AML-193 (cell line): Measurements from ENCODE around the gene SLC25A26.
A peak's percentile ranks its signal among the peaks of the same experiment; 100 is the strongest.
"Not testable (repeated sequence)": the region's sequence is repeated elsewhere in the genome, so short reads cannot be mapped to it uniquely, and the experiment has no call there.

Source experiments
- DNase-seq, 2 experiments: peaks; one replicate each; lab custom pipeline; 2025; lab: John Stamatoyannopoulos, UW

The SLC25A26 gene

DNA sequence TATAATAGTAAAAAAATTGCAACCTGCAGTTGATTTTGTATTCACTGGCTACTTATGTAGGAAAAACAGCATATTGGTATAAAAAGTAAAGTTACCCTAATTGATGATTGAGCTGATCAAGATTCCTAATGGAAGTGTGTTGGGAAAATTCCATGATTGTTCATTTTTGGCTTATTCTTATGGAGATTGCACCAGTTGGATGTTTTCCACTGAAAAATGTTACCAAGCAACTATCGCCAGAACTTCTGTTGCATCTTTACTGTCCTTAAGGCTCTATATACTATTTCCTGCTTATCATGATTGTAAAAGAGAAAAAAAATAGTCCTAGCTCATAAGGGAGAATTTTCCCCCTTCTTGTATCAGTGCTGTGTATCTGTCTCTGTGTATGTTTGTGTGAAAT, 48.6 kb downstream of the SLC25A26 start:
- no peak for DNase-seq

DNA sequence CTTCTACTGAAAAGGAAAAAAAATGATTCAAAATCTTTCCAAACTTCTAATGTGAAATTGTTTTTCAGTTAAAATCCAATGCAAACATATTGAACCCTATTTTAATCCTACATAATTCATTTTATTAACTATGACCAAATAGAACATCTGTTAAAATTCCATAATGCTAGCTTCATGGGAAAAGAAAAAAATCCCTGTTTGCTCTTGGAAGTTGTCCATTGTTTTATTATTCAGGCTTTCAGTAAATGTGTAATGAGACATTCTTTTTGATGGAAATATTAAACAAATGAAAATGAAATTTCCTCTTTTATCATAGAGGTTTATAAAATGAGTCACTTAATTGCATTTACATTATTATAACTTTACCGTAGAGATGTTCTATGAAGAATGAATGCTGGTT, 49.5 kb downstream of the SLC25A26 start:
- no peak for DNase-seq

DNA sequence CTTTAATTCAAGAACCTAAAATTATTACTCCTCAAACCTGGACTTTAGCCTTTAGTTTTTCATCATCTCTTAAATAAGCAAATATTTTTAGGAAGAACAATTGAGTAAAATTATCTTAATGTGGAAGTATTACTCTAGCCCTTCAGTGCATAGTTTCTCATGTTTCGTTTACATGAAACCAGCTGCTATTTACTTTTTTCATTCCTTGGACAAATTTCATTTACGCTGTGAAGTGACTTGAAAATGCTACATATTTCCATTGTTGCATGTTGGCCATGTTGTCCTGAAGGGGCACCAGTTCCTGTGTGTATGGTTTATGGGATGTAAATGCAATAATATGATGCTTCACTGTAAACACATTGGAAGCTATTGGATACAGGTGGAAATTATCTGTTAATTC, 49.9 kb downstream of the SLC25A26 start:
- no peak for DNase-seq

- DNase-seq = no peak
These were observed 50.4 kb downstream of the SLC25A26 start for GRCh38 chr3:66271231-66271630.

DNA sequence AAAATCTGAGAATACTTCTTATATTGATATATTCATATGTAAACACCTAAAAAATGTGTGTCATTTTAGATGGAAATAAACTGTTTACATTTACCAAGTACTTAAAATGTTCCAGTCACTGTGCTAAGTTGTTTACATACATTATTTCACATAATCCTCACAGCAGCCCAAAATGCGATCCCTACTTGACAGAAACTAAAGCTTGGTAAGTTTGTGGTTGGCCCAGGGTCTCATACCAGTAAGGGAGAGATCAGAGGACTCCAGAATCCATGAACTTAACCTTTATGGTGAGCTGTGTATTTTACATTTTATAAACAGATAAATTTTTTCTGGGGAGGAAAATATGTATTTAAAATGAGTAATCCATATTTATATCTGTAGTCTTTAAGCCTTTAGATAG, 51.2 kb downstream of the SLC25A26 start:
- DNase-seq = no peak

- DNase-seq = not testable (repeated sequence)
These were observed 54.0 kb downstream of the SLC25A26 start for GRCh38 chr3:66274837-66275236.

DNA sequence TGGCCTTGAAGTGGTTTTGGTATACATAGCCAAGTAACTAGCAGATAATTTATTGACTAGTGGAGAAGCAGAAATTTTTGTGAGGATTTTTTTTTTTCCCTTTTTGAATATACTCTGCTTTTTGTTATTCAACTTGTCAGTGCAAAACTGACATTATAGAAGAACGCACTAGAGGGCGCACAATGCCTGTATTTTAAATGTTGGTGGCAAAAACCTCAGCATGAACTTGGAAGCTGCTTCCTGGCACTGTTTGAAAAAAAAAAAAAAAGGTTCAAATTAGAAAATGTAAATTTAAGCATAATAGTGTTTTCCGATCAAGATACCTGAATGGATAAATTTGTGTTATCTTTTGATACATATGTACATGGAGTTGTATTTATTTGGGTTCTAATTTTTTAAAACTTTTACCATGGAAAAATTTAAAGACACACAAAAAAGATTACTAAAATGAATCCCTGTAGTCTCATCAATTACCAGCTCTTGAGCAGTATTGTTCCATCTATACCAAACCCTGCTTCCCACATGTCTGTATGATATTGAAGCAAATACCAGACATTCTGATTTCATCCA, 56.0 kb downstream of the SLC25A26 start:
- DNase-seq = peak; percentile 61 to 68

DNA sequence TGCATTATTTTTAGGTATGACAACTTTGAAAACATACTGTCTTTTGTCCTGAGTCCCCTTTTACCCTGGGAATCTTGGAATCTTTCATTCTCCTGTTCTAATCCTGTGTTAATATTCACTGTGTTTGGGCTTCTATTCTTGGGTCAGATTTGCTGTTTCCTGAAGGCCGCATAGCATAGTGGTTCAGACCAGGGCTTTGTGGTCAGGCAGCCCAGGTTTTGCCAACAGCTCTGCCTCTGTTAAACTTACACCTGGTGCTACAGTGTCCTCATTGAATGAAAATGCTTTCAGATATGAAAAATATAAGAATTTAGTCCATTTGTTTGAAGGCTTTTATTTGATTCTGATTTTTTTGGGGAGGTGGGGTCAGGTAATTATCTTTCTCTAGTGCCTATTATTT, 58.4 kb downstream of the SLC25A26 start:
- DNase-seq = no peak

- DNase-seq = no peak
These were observed 59.5 kb downstream of the SLC25A26 start for GRCh38 chr3:66280304-66280703.

DNA sequence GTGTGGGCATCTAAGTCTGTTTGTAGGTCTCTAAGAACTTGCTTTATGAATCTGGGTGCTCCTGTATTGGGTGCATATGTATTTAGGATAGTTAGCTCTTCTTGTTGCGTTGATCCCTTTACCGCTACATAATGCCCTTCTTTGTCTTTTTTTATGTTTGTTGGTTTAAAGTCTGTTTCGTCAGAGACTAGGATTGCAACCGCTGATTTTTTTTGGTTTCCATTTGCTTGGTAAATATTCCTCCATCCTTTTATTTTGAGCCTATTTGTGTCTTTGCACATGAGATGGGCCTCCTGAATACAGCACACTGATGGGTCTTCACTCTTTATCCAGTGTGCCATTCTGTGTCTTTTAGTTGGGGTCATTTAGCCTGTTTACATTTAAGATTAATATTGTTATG, 71.1 kb downstream of the SLC25A26 start:
- not testable (repeated sequence) for DNase-seq

- no peak for DNase-seq
These were observed 76.6 kb downstream of the SLC25A26 start for GRCh38 chr3:66297260-66297873.

GRCh38 chr3:66297900-66298299, 77.1 kb downstream of the SLC25A26 start:
- DNase-seq = no peak

DNA sequence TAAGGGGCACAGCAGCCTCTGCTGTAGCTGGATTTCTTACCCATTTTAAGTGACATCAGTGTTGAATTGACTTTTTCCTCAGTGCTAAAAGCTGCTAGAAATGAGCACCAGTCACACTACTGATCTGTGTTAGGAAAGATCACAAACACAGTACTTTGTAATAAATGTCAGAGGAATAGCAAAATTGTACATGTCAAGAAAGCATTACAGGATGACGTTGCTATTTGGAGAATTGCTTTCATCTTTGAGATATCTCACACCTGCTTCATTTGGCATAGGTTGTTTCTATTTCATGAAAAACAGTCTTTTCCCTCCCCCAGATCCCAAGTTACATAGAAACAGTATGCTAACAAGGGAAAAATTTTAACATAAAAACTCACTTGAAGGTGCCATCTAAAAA, 77.8 kb downstream of the SLC25A26 start:
- no peak for DNase-seq

- not testable (repeated sequence) for DNase-seq
These were observed 78.3 kb downstream of the SLC25A26 start for GRCh38 chr3:66299085-66299484.

- no peak for DNase-seq
These were observed 79.1 kb downstream of the SLC25A26 start for GRCh38 chr3:66299891-66300290.

DNA sequence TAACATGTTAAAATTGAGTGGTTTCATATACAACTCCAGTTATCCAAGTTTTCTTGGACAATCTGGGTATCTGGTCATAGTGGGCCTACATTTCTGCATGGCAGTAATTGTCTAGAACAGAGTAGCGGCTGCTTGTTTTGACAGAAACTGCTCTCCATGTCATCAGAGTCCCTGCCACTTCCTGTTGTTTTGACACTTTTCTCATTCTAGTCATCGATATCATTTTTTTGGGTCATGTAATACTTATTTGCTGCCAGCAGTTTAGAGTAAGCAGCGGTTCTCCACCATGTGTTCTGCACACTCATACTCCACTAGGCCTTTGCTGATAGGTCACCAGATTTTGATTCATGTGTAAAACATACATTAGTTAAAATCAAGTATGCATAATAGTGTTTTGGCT, 81.5 kb downstream of the SLC25A26 start:
- DNase-seq = no peak

DNA sequence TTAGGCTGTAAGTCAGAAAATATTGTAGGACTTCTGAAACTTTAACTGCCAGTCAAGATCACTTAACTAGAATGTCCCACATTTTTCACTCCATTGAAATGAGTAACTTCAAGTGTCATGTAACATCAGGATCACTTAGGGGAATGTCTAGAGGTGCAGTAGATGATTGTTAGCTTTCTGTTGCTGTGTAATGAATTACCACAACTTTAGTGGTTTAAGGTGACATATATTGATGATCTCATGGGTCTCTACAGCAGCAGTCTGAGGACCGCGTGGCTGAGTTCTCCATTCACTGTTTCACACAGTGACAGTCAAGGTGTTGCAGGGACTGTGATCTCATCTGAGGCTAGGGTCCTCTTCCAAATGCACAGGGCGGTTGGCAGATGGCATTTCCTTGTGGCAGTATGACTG, 82.7 kb downstream of the SLC25A26 start:
- DNase-seq = no peak

DNA sequence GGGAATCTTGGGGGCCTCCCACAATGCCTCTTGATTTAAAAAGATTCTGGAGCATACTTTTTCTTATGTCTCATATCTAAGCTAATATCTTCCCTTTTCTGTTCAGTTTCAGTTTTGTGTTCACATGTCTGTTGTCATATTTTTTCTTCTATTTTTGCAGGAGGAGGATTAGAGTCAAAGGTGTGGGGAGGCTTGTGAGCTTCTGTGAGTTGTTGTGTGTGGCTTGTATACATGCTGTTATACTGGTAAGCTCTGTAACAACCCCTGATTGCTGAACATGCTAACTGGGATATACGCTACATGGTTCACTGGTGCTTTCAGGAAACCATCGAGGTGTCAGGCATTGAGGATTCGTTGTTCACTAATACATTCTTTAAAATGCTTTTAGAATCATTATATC, 83.5 kb downstream of the SLC25A26 start:
- no peak for DNase-seq

DNA sequence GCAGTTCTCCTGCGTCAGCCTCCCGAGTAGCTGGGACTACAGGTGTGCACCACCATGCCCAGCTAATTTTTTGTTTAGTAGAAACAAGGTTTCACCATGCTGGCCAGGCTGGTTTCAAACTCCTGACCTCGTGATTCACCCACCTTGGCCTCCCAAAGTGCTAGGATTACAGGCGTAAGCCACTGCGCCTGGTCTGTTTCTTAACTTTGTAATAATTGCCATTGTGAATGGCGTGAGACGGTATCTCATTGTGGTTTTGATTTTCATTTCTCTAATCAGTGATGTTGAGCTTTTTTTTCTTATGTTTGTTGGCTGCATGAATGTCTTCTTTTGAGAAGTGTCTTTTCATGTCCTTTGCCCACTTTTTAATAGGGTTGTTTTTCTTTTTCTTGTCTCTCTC, 85.3 kb downstream of the SLC25A26 start:
- not testable (repeated sequence) for DNase-seq

GRCh38 chr3:66306991-66307390, 86.2 kb downstream of the SLC25A26 start:
- not testable (repeated sequence) for DNase-seq

DNA sequence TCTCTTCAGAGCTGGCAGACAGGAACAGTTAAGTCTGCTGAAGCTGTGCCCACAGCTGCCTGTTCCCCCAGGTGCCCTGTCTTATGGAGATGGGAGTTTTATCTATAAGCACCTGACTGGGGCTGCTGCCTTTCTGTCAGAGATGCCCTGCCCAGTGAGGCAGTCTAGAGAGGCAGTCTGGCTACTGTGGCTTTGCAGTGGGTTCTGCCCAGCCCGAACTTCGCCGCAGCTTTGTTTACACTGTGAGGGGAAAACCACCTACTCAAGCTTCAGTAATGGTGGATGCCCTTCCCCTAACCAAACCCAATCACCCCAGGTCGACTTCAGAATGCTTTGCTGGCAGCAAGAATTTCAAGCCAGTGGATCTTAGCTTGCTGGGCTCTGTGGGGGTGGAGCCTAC, 91.2 kb downstream of the SLC25A26 start:
- DNase-seq = no peak

DNA sequence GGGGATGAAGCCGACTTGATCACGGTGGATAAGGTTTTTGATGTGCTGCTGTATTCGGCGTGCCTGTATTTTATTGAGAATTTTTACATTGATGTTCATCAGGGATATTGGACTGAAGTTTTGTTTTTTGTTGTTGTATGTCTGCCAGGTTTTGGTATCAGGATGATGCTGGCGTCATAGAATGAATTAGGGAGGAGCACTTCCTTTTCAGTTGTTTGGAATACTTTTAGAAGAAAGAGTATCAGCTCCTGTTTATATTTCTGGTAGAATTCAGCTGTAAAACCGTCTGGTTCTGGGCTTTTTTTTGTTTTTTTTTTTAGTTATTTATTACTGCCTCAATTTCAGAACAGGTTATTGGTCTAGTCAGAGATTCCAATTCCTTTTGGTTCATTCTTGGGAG, 93.7 kb downstream of the SLC25A26 start:
- no peak for DNase-seq

DNA sequence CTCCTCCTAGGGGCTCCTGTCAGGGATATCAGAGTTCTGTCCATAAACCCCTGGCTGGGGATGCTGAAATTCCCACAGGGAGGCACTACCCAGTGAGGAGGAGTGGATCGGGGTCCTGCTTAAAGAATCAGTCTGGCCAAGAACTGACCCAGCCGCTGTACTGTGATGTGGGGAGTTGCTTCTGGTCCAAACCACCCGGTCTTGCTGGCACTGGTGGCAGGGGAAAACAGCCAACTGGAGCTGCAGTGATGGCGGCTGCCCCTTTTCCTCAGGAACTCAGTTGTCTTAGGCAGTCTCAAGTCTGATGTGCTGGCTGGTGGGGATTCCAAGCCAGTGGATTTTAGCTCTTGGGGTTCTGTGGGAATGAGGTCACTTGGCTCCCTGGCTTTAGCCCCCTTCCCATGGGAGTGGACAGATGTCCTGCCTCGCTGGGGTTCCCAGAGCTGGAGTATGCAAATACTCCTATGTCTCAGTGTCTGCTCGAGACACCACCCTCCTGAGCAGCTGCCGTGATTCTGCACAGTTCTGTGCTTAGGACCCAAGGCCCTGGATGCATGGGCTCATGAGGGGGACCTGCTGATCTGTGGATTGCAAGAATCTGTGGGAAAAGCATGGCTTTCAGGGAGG, 97.1 kb downstream of the SLC25A26 start:
- no peak for DNase-seq

DNA sequence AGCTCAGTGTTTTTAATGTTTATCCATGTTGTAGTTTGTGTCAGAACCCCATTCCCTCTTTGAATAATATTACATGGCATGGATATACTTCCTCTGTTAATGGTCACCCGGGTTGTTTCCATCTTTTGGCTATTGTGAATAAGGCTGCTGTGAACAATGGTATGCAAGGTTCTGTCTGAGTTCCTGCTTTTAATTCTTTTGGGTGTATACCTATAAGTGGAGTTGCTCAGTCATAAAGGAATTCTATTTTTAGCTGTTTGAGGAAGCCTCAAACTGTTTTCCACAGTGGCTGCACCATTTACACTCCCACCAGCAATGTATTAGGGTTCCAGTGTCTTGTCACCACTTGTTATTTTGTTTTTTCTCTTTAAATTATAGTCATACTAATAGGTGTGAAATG, 99.6 kb downstream of the SLC25A26 start:
- DNase-seq = no peak
